H1 (cell line): ENCODE measurements around the gene FOXD4L6.
"Not testable (repeated sequence)": the region's sequence is repeated elsewhere in the genome, so short reads cannot be mapped to it uniquely, and the experiment has no call there.

Experiments used
- ASH2L ChIP-seq: fragments of 200-600, 300-600 bp; sonication (generic); IDR thresholded peaks from one replicate; pipeline ENCODE4 v1.7.1; 2017; ENCODE audit warnings: low read length
- CREB1 ChIP-seq: IDR thresholded peaks from 2 replicates; pipeline ENCODE4 v1.6.1; 2012; ENCODE audit warnings: inconsistent platforms
- CTCF ChIP-seq, 3 experiments: IDR thresholded peaks; 1 replicate in 2 of 3; 2 replicates in 1 of 3; pipeline versions ENCODE4 v1.5.1 to v1.6.1; 2011; ENCODE audit warnings: low read length in 3 of 3, mild to moderate bottlenecking in 3 of 3, inconsistent platforms in 2 of 3, low read depth in 1 of 3, moderate library complexity in 1 of 3; ENCODE audit not compliant: insufficient read depth in 1 of 3; ENCODE audit errors: control extremely low read depth in 1 of 3
- EGR1 ChIP-seq: IDR thresholded peaks from 2 replicates; pipeline ENCODE4 v1.6.1; 2011; ENCODE audit warnings: low read depth, low read length, borderline replicate concordance
- EZH2 ChIP-seq: fragments of 200-600 bp; sonication (generic); IDR thresholded peaks from 2 replicates; pipeline ENCODE4 v1.7.1; 2012; ENCODE audit warnings: low read depth, mild to moderate bottlenecking, moderate library complexity, low read length, inconsistent platforms; ENCODE audit not compliant: severe bottlenecking
- GABPA ChIP-seq: IDR thresholded peaks from 2 replicates; pipeline ENCODE4 v1.6.1; 2011; ENCODE audit warnings: mild to moderate bottlenecking, low read length, moderate library complexity, borderline replicate concordance; ENCODE audit not compliant: insufficient read depth
- JUN ChIP-seq: IDR thresholded peaks from 2 replicates; pipeline ENCODE4 v1.6.1; 2011; ENCODE audit warnings: low read depth, mild to moderate bottlenecking, improper control_type of control experiment, low read length
- NRF1 ChIP-seq: IDR thresholded peaks from 2 replicates; pipeline ENCODE4 v1.6.1; 2011; ENCODE audit warnings: mild to moderate bottlenecking, low read depth, low read length, improper control_type of control experiment
- POLR2A ChIP-seq, 2 experiments: IDR thresholded peaks; 1 replicate in 1 of 2; 2 replicates in 1 of 2; pipeline ENCODE4 v1.6.1; 2011; ENCODE audit warnings: low read depth in 2 of 2, low read length in 2 of 2, mild to moderate bottlenecking in 2 of 2; ENCODE audit errors: control extremely low read depth in 1 of 2
- POLR2AphosphoS5 ChIP-seq: IDR thresholded peaks from 2 replicates; pipeline ENCODE4 v1.6.1; 2011; ENCODE audit warnings: low read depth, low read length
- POU5F1 ChIP-seq: IDR thresholded peaks from 2 replicates; pipeline ENCODE4 v1.6.1; 2011; ENCODE audit warnings: low read depth, mild to moderate bottlenecking, low read length, moderate library complexity
- YY1 ChIP-seq: IDR thresholded peaks from 2 replicates; pipeline ENCODE4 v1.6.1; 2011; ENCODE audit warnings: low read depth, mild to moderate bottlenecking, low read length

GRCh38 chr9:41079464-41079863, 49.0 kb downstream of the FOXD4L6 start:
- TF ChIP-seq ASH2L; POU5F1; JUN; EZH2; CTCF (IDR thresholded peaks at IDR 0.05; ENCODE audit: control extremely low read depth in 1 of 3, insufficient read depth in 1 of 3, low read depth in 1 of 3, low read length in 3 of 3); GABPA; NRF1; EGR1; CREB1; POLR2AphosphoS5; POLR2A (IDR thresholded peaks at IDR 0.05; ENCODE audit: control extremely low read depth in 1 of 2, low read depth in 2 of 2, low read length in 2 of 2); YY1: not testable (repeated sequence)
